COLO668 (cell line): ENCODE measurements around the gene CEP128.

Source experiments
- DNase-seq: peaks from one replicate; lab custom pipeline; 2025; ENCODE audit not compliant: unreplicated experiment; lab: John Stamatoyannopoulos, UW

The CEP128 gene

GRCh38 chr14:80624581-80624980 is 317.0 kb downstream of the CEP128 start:
- no peak for DNase-seq

GRCh38 chr14:80621701-80622100 is 319.8 kb downstream of the CEP128 start:
- no peak for DNase-seq

DNA sequence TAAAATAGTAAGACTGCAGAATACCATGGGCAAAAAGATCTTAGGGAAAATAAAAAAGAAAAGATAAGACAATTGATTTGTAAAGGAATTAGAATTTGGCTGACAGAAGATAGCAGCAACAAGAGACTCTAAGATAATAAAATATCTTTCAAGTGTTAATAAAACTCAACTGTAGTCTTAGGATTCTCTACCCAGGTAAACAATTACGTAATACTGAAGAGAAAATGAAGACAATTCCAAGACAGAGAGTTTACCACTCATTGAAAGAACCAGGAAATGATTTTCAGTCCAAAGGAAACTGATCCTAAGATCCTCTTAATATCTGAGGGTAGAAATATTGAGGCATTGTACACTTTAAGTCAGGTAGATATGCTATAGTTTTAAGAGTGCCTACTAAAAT is 321.1 kb downstream of the CEP128 start:
- DNase-seq, result no peak

DNA sequence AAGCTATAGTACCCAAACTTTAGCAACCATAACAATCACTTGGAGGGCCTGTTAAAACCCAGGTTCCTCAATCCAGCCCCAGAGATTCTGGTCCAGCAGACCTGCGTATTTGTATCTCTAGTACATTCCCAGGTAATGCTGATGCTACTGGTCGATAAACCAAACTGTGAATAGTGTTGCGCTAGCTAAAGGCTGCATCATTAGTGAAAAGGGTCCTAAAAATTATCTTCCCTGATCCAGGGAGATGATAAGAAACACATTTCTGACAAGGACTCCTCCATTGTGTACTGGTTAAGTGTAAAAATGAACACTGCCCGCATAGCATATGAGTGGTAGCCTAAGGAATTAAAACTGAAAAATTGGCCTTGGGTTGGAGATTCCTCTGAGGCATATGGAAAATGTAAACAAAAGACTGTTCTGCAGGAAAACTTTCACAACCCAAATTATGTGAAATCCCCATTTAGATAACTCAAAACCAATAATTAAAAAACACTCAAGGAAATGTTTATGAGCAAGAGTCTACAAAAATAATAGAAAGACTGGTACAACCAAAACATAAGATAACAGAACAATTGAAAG is 322.7 kb downstream of the CEP128 start:
- no peak for DNase-seq

DNA sequence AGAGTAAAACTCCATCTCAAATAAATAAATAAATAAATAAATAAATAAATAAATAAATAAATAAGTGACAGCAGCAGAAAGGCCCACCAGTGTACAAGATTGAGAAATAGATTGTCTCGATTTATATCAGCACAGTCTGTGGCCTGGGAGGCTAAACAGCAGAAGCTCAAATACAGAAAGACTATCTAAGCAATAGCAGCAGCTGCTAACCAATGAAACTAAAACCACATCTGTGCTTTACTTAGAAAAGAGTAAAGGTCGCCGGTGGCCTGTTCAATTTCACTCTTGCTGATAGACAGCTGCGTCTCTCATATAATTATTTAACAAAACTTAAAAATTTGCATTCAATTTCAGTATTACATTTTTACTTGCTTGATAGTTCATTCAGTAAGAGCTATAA is 325.7 kb downstream of the CEP128 start:
- no peak for DNase-seq

- no peak for DNase-seq
These were observed 332.5 kb downstream of the CEP128 start for GRCh38 chr14:80609055-80609454.

DNA sequence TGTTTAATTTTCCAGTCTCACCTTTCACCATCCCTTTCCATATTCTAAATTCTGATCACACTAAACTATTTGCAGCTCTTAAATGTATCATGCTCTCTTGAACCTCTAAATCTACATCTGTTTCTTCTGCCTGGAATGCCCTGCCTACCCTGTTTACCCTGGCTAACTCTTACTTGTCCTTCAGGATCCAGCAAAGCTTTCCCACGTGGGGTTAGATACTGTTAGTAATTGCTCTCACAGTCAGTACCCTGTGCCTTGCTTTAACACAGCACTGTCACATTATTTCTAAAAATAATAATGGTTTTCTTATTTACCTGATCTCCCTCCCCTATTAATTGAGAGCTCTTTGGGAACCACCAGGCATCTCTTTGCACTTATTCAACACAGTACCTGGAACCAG is 333.0 kb downstream of the CEP128 start:
- no peak for DNase-seq

GRCh38 chr14:80607430-80608190 is 333.9 kb downstream of the CEP128 start:
- no peak for DNase-seq

- no peak for DNase-seq
These were observed 335.2 kb downstream of the CEP128 start for GRCh38 chr14:80606347-80606772.

GRCh38 chr14:80605536-80605935 is 336.0 kb downstream of the CEP128 start:
- no peak for DNase-seq

- no peak for DNase-seq
These were observed 338.6 kb downstream of the CEP128 start for GRCh38 chr14:80602946-80603345.

- DNase-seq, result no peak
These were observed 354.3 kb downstream of the CEP128 start for GRCh38 chr14:80587096-80587724.

GRCh38 chr14:80586131-80586530 is 355.4 kb downstream of the CEP128 start:
- DNase-seq, result no peak

DNA sequence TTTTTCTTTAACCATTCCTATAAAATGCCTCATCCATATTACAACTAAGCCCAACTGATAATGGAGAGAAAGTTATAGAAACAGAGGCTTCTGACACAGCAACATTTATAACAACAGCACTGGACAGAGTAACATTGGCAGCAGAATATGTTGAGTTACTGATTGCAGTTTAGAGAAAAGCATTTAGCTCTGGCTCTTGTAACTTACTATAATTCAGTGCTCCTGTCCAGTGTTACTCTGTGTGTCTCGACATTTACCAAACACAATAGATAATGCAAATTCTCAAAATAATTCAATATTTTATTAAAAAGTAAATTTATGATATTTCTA is 356.1 kb downstream of the CEP128 start:
- DNase-seq, result no peak

DNA sequence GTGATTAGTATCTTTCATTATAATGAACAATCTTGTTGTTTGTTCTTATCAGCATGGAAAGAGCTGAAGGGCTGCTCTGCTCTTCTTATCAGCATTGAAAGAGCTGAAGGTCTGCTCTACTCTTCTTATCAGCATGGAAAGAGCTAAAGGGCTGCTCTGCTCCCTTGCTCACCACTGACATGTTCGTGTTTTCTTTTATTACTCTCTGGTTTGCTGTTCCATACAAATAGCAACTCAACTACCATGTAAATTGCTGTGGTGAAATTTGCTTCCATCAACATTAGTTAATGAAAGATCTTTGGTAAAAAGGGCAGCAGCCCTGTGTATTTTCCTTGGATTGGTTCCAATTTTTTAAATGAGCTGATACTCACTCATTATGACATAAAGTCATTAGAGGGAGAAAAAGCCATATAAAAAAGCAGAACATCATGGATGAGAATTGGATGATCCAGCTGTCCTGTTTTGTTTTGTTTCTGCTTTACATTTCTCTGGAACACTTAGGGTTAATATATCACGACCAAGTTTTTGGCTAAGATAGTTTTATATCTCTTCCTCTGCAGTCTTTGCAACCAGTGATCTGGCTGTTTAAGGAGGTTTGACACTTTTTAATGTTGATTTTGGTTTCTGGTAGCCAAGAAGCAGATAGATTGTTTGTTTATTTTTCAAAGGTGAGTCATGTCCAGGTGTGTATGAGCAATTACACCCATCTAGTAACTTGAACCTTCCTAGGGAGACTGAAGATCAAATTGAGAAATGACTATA is 356.6 kb downstream of the CEP128 start:
- peak; percentile 25 for DNase-seq

- DNase-seq, result no peak
These were observed 363.9 kb downstream of the CEP128 start for GRCh38 chr14:80577599-80577998.

- no peak for DNase-seq
These were observed 365.1 kb downstream of the CEP128 start for GRCh38 chr14:80576401-80576800.

DNA sequence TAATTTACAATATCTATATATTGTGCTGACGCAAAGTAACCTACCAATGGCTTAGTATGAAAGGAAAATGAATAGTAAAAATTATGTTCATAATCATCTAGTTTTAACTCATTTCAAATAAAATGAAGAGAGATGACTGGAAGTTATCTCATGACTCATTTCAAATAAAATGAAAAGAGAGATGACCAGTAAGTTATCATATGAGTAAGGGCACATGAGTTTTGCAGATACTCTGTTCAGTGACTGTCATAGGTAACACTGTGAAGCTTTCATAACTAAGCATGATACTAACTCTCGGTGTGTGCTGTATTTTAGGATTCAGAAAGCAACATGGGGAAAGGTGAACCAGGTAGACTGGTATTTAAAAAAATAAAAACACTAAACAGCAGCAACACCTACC is 365.8 kb downstream of the CEP128 start:
- no peak for DNase-seq

DNA sequence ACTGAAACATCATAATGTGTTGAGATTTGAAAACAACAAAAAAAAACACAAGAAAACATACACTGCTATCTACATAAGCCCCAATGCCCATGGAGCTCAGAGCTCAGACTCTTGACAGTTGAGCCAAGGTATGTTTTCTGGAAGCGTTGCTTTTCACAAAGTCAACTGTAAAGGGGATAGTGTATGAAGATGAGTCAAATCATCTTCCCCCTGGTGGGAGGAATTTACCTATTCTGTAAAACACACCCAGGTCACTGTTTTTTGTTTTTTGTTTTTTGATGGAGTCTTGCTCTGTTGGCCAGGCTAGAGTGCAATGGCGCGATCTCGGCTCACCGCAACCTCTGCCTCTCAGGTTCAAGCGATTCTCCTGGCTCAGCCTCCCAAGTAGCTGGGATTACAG is 368.9 kb downstream of the CEP128 start:
- no peak for DNase-seq

DNA sequence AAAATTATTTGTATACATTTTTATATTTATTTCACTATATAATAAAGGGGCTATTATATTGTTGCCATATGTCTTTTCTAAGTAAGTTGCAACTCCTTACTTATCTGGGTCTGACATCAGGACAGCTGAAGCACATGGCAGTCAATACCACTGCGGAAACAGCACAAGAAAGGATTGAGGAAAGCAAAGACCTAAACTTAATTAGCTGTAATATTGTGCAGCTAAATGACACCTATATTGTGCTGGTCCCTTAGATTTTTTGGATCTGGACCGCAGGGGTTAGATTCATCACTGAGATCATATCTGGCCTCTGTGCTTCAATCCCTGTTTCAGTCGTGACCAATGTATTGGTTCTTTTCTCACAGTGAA is 370.6 kb downstream of the CEP128 start:
- DNase-seq, result no peak

- no peak for DNase-seq
These were observed 373.5 kb downstream of the CEP128 start for GRCh38 chr14:80567905-80568536.
